Ishikawa (cell line): ENCODE measurements around the gene ZNF282.

Source experiments
- CEBPB ChIP-seq: IDR thresholded peaks from 2 replicates; pipeline ENCODE4 v1.6.1; 2012
- EP300 ChIP-seq: IDR thresholded peaks from 2 replicates; pipeline ENCODE4 v1.6.1; 2012; ENCODE audit warnings: borderline replicate concordance
- FOXM1 ChIP-seq: IDR thresholded peaks from 2 replicates; pipeline ENCODE4 v1.6.1; 2012; ENCODE audit warnings: low read depth, borderline replicate concordance
- RAD21 ChIP-seq: IDR thresholded peaks from 2 replicates; pipeline ENCODE4 v1.6.1; 2012; ENCODE audit warnings: low read depth
- TAF1 ChIP-seq: IDR thresholded peaks from 2 replicates; pipeline ENCODE4 v1.6.1; 2012; ENCODE audit warnings: low read depth, mild to moderate bottlenecking
- TCF12 ChIP-seq: IDR thresholded peaks from 2 replicates; pipeline ENCODE4 v1.6.1; 2012; ENCODE audit warnings: low read depth
- TEAD4 ChIP-seq: IDR thresholded peaks from 2 replicates; pipeline ENCODE4 v1.6.1; 2012
- YY1 ChIP-seq: IDR thresholded peaks from 2 replicates; pipeline ENCODE4 v1.6.1; 2012; ENCODE audit warnings: low read depth
- ZBTB7A ChIP-seq: IDR thresholded peaks from 2 replicates; pipeline ENCODE4 v1.6.1; 2012; ENCODE audit warnings: low read depth
- TF ChIP-seq, protein P1 (sequence below): IDR thresholded peaks from 2 replicates; pipeline ENCODE4 v1.6.1; 2012
- TF ChIP-seq, protein P2 (sequence below): IDR thresholded peaks from 2 replicates; pipeline ENCODE4 v1.6.1; 2012

DNA sequence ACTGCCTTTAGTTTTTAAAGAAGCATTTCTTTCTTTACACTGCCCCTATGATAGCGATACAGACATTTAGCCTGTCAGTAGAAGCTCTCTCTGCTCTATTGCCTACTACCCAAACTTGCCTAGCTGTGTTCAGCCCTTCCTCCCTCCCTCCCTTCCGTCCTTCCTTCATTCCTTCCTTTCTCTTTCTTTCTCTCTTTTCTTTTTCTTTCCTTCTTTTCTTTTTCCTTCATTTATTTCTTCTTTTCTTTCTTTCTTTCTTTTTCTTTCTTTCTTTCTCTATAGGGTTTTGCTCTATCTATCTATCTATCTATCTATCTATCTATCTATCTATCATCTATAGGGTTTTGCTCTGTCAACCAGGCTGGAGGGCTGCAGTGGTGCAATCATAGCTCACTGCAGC is 37.0 kb downstream of the ZNF282 start:
- no peak for TF ChIP-seq YY1
- TF ChIP-seq EP300, result no peak
- TF ChIP-seq RAD21, result no peak
- TF ChIP-seq, protein P1, sequence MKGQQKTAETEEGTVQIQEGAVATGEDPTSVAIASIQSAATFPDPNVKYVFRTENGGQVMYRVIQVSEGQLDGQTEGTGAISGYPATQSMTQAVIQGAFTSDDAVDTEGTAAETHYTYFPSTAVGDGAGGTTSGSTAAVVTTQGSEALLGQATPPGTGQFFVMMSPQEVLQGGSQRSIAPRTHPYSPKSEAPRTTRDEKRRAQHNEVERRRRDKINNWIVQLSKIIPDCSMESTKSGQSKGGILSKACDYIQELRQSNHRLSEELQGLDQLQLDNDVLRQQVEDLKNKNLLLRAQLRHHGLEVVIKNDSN, result no peak
- no peak for TF ChIP-seq TAF1
- no peak for TF ChIP-seq ZBTB7A
- TF ChIP-seq, protein P2, sequence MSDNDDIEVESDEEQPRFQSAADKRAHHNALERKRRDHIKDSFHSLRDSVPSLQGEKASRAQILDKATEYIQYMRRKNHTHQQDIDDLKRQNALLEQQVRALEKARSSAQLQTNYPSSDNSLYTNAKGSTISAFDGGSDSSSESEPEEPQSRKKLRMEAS, result no peak
- no peak for TF ChIP-seq TEAD4
- no peak for TF ChIP-seq CEBPB
- TF ChIP-seq TCF12, result no peak
- no peak for TF ChIP-seq FOXM1
